Measurements from ENCODE around the gene ESPNL.

The ESPNL gene

DNA sequence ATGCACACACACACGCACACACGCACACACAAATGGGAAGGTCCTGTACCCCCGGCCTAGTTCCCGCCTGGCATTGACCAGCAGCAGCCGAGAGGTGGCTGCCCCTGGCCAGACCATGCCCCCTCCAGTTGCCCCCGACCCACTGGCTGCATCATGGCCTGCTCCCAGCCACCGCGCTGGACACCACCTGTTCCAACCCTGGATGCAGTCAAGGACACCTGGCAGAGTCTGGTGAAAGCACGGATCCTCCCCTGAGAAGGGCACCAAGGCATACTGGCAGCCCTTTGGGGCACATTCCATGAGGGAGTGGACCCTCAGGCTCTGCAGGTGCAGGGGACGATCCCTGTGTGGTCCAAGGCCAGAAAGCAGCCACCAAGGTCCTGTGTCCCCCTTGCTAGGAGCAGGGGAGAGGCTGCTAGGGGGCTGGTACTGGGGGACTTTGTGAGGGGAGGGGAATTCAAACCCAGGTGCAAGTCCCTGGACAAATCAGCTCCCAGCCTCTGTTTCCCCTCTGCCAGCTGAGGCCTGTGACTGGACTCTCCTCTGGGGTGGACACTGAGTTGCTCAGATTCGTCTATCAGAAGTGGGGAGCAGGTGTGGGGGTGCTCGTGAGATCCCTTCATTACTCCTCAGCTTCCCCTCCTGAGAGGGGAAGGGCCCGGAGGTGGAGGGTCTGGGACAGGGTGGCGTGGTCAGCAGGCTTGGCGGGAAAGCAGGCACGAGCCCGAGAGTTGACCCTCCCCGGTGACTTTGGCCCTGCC, 3.5 kb downstream of the ESPNL start:
- Histone ChIP-seq H3K4me1 (ENCODE audit: control insufficient read depth, insufficient read depth, low read length) (no peaks in the 10 kb centered on the region), H3K4me3 (ENCODE audit: low read depth, low read length) (no peak overlapping the region), H3K9me3 (ENCODE audit: control insufficient read depth, insufficient read depth, low read length) (no peaks in the 10 kb centered on the region), H3K36me3 (ENCODE audit: control insufficient read depth, insufficient read depth, low read length) (no peaks in the 10 kb centered on the region), H3K9ac (ENCODE audit: low read depth, low read length) (no peak overlapping the region), H3K27me3 (ENCODE audit: control insufficient read depth, insufficient read depth, low read length) (no peaks in the 10 kb centered on the region)

DNA sequence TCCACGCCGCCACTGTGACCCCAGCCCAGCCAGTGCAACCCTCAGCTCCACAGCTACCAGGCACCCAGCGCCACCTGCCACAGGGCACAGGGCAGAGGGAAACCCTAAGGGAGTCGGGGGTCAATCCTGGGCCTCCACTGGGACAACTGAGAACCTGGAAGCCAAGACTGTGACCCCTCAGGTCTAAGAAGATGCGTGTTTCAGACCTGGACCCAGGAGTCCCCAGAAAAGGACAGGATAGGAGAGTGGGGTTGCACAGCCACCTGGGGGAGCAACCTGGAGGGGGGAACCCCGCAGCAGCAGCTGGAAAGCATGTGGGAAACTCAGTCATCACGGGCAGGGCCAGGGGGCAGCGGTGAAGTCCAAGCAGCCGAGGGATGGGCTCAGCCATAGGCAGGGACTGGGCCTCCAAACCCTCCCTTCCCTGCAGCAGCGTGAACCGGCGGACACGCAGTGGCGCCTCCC, 4.1 kb downstream of the ESPNL start:
- Histone ChIP-seq H3K27me3 (ENCODE audit: control insufficient read depth, insufficient read depth, low read length) (no peaks in the 10 kb centered on the region), H3K36me3 (ENCODE audit: control insufficient read depth, insufficient read depth, low read length) (no peaks in the 10 kb centered on the region), H3K9ac (ENCODE audit: low read depth, low read length) (no peak overlapping the region), H3K4me3 (ENCODE audit: low read depth, low read length) (no peak overlapping the region), H3K9me3 (ENCODE audit: control insufficient read depth, insufficient read depth, low read length) (no peaks in the 10 kb centered on the region), H3K4me1 (ENCODE audit: control insufficient read depth, insufficient read depth, low read length) (no peaks in the 10 kb centered on the region)

GRCh38 chr2:238104691-238105371, 4.7 kb downstream of the ESPNL start:
- Histone ChIP-seq H3K9ac (ENCODE audit: low read depth, low read length) (no peak overlapping the region), H3K4me3 (ENCODE audit: low read depth, low read length) (no peak overlapping the region)

GRCh38 chr2:238105506-238106338, 5.6 kb downstream of the ESPNL start:
- Histone ChIP-seq H3K4me3 (ENCODE audit: low read depth, low read length) (no peak overlapping the region), H3K27me3 (ENCODE audit: control insufficient read depth, insufficient read depth, low read length) (no peaks in the 10 kb centered on the region), H3K9me3 (ENCODE audit: control insufficient read depth, insufficient read depth, low read length) (no peaks in the 10 kb centered on the region), H3K36me3 (ENCODE audit: control insufficient read depth, insufficient read depth, low read length) (no peaks in the 10 kb centered on the region), H3K4me1 (ENCODE audit: control insufficient read depth, insufficient read depth, low read length) (no peaks in the 10 kb centered on the region), H3K9ac (ENCODE audit: low read depth, low read length) (no peak overlapping the region)

More at GRCh38 chr2:238104691-238105371, 4.7 kb downstream of the ESPNL start:
- H3K36me3 ChIP-seq (ENCODE audit: control insufficient read depth, insufficient read depth, low read length) = no peaks in the 10 kb centered on the region
- no peaks in the 10 kb centered on the region for H3K9me3 ChIP-seq (ENCODE audit: control insufficient read depth, insufficient read depth, low read length)
- no peaks in the 10 kb centered on the region for H3K4me1 ChIP-seq (ENCODE audit: control insufficient read depth, insufficient read depth, low read length)
- no peaks in the 10 kb centered on the region for H3K27me3 ChIP-seq (ENCODE audit: control insufficient read depth, insufficient read depth, low read length)

DNA sequence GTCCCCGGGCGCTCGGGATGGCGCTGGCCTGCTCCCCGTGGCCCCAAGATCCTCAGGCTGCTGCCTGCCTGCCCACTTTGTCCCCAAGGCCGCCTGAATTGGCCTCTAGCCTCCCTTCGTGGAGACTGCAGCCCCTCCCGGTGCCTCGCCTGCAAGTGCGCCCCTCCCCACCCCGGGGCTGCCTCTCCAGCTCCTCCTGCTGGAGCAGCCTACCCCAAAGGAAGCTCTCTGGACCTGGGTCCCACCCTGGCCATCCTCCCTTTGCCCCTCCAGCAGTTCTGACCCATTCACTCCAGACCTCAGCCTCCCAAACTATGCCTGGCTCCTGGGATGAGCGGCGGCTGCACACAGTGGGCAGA, 6.2 kb downstream of the ESPNL start:
- Histone ChIP-seq H3K9me3 (ENCODE audit: control insufficient read depth, insufficient read depth, low read length) (no peaks in the 10 kb centered on the region), H3K4me3 (ENCODE audit: low read depth, low read length) (no peak overlapping the region), H3K36me3 (ENCODE audit: control insufficient read depth, insufficient read depth, low read length) (no peaks in the 10 kb centered on the region), H3K9ac (ENCODE audit: low read depth, low read length) (no peak overlapping the region), H3K4me1 (ENCODE audit: control insufficient read depth, insufficient read depth, low read length) (no peaks in the 10 kb centered on the region), H3K27me3 (ENCODE audit: control insufficient read depth, insufficient read depth, low read length) (no peaks in the 10 kb centered on the region)

DNA sequence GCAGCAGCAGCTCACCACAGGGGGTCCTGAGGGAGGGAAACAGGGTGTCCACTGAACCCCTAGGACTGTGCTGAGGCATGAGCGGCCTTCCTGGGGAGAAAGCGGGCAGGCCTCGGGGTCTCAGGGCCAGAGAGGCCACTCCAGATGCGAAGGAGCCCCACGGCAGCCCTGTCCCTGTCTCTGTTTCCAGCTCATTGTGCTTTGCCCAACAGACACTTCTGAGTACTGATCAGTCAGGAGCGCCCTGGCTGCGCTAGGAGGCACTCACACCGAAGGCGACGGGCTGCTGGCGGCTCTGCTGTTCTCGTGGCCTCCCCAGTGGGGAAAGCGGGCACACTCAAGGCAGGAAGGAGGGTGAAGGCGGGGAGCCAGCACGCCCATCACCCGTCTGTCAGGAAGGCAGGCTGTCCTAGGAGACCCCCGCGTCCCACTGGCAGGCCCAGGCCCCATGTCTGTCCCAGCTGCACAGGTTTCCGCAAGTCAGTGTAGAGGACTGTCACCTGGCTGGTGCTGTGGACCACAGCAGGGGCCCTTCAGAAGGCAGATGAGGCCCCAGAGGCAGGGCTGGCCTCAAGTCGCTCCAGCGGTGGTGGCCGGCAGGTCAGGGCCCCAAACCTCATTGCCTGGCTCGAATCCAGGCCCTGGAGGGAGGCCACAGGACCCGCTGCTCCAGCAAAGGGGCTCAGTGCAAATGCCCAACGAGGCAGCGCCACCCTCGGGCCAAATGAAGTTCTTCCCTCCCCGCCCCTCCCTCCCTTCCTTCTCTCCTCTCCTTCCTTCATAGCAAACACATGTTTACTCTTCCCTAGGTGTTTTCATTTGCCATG, 6.8 kb downstream of the ESPNL start:
- Histone ChIP-seq H3K36me3 (ENCODE audit: control insufficient read depth, insufficient read depth, low read length) (no peaks in the 10 kb centered on the region), H3K4me1 (ENCODE audit: control insufficient read depth, insufficient read depth, low read length) (no peaks in the 10 kb centered on the region), H3K9ac (ENCODE audit: low read depth, low read length) (no peak overlapping the region), H3K27me3 (ENCODE audit: control insufficient read depth, insufficient read depth, low read length) (no peaks in the 10 kb centered on the region), H3K9me3 (ENCODE audit: control insufficient read depth, insufficient read depth, low read length) (no peaks in the 10 kb centered on the region), H3K4me3 (ENCODE audit: low read depth, low read length) (no peak overlapping the region)

- Histone ChIP-seq H3K4me1 (ENCODE audit: control insufficient read depth, insufficient read depth, low read length) (no peaks in the 10 kb centered on the region), H3K27me3 (ENCODE audit: control insufficient read depth, insufficient read depth, low read length) (no peaks in the 10 kb centered on the region), H3K9ac (ENCODE audit: low read depth, low read length) (no peak overlapping the region), H3K9me3 (ENCODE audit: control insufficient read depth, insufficient read depth, low read length) (no peaks in the 10 kb centered on the region), H3K36me3 (ENCODE audit: control insufficient read depth, insufficient read depth, low read length) (no peaks in the 10 kb centered on the region), H3K4me3 (ENCODE audit: low read depth, low read length) (no peak overlapping the region)
Measured at GRCh38 chr2:238107525-238108422, 7.6 kb downstream of the ESPNL start.

DNA sequence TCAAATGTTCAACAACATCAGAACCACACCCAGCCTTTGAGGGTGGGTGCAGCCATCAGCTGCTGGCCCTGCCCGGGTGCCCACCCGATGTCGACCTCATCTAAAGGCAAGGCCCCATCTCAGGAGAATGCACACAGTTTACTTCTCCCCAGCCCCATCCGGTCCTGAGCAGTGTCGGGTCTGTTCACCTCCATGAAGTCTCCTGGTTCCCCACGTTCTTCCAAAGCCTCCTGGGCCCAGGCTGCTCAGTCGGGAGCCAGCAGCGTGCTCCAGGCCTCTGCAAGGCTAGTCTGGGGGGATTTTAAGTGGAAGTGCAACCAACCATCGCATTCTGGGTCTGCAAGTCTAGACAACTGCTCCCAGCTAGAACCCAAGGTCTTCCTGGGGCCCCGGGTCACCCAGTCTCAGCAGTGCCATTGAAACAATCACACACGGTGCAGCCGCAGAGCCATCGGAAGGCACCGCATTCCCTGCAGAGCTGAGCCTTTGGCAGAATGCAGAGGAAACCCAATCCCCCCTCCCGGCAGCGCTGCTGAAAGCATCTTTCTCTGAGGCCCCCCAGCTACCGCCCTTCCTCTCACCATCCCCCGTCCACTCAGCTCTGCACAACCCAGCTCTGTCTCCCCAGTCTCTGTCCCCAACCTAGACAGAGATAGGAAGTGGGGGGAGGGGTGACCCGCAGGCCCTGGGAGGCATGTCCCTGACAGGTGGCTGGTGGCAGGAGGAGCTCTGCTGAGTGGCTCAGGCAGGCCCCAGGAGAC, 8.5 kb downstream of the ESPNL start:
- Histone ChIP-seq H3K4me1 (ENCODE audit: control insufficient read depth, insufficient read depth, low read length) (no peaks in the 10 kb centered on the region), H3K9me3 (ENCODE audit: control insufficient read depth, insufficient read depth, low read length) (no peaks in the 10 kb centered on the region), H3K36me3 (ENCODE audit: control insufficient read depth, insufficient read depth, low read length) (no peaks in the 10 kb centered on the region), H3K9ac (ENCODE audit: low read depth, low read length) (no peak overlapping the region), H3K4me3 (ENCODE audit: low read depth, low read length) (no peak overlapping the region), H3K27me3 (ENCODE audit: control insufficient read depth, insufficient read depth, low read length) (no peaks in the 10 kb centered on the region)

DNA sequence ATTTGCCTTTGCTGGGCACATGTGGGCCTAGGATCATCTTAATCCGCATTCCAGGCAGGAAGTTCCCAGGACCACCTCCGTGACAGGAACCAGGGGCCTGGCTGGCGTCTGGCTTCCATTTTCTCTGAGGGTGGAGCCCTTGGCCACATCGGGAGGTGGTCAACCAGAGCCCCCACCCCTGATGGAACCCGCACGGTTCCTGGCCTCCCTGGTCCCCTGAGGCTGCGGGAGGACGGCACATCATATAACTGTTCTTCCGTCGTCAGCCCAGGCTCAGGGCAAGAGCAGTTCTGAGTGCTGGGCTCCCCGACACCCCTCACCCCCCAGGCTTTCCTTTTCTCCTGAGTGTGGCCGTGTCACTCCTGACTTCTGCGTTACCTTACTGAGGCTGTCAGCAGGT, 13.5 kb downstream of the ESPNL start:
- no peak overlapping the region for H3K9ac ChIP-seq (ENCODE audit: low read depth, low read length)
- no peaks in the 10 kb centered on the region for H3K9me3 ChIP-seq (ENCODE audit: control insufficient read depth, insufficient read depth, low read length)
- H3K4me1 ChIP-seq (ENCODE audit: control insufficient read depth, insufficient read depth, low read length) = no peaks in the 10 kb centered on the region
- H3K27me3 ChIP-seq (ENCODE audit: control insufficient read depth, insufficient read depth, low read length) = no peaks in the 10 kb centered on the region
- H3K4me3 ChIP-seq (ENCODE audit: low read depth, low read length) = no peak overlapping the region
- no peaks in the 10 kb centered on the region for H3K36me3 ChIP-seq (ENCODE audit: control insufficient read depth, insufficient read depth, low read length)

DNA sequence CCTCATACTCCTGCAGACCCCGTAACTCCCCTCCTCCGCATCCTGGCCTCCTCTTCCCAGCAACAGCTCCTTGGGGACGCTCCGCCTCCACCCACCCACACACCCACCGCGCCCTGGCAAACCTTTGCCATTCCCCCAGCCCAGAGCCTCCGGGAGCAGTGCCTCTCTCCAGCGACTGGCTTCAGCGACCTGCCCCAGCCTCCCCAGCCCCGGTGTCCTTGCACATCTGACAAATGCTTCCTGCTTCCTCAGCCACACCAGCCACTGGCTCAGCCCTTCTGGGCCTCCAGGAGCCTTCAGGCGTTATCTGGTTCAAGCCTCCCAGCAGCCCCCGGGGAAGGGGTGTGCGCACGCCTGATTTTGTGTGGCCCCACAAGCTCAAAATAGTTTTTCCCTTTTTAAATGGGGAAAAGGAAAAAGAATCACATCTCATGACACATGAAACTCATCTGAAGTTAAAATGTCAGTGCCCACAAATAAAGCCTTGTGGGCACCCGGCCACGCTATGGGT, 14.2 kb downstream of the ESPNL start:
- H3K36me3 ChIP-seq (ENCODE audit: control insufficient read depth, insufficient read depth, low read length) = no peaks in the 10 kb centered on the region
- no peaks in the 10 kb centered on the region for H3K9me3 ChIP-seq (ENCODE audit: control insufficient read depth, insufficient read depth, low read length)
- H3K4me3 ChIP-seq (ENCODE audit: low read depth, low read length) = no peak overlapping the region
- no peaks in the 10 kb centered on the region for H3K27me3 ChIP-seq (ENCODE audit: control insufficient read depth, insufficient read depth, low read length)
- H3K9ac ChIP-seq (ENCODE audit: low read depth, low read length) = no peak overlapping the region
- no peaks in the 10 kb centered on the region for H3K4me1 ChIP-seq (ENCODE audit: control insufficient read depth, insufficient read depth, low read length)
